Measurements from ENCODE around the gene FRMD3. TPM values are rescaled to one million over a fixed set of nuclear protein-coding genes. Genes with fewer than 3 reads are reported as not detected.

The FRMD3 gene
- total and polyA plus RNA-seq, 2 donors (not counting 1 experiment from before 2014, with no cell fraction given), result 0.19 to 0.66 TPM

- Histone ChIP-seq H3K27ac (ENCODE audit: insufficient read depth, low read length) (no peak overlapping the region), H3K4me3 (replicated peaks in 1 of 4; ENCODE audit: control extremely low read depth in 1 of 4, insufficient read depth in 1 of 4, low read depth in 3 of 4, low read length in 4 of 4) (no peak overlapping the region), H3K36me3 (ENCODE audit: control insufficient read depth, insufficient read depth, low read length) (no peaks in the 10 kb centered on the region), H3K9ac (ENCODE audit: insufficient read depth, low read length) (no peak overlapping the region), H3K4me1 (ENCODE audit: control insufficient read depth, extremely low read depth, insufficient read depth, low read length) (no peaks in the 10 kb centered on the region), H3K27me3 (ENCODE audit: control insufficient read depth, insufficient read depth, low read length) (no peaks in the 10 kb centered on the region), H2AFZ (ENCODE audit: low read length) (no peak overlapping the region), H3K9me3 (ENCODE audit: control insufficient read depth, insufficient read depth, low read depth, low read length) (no peaks in the 10 kb centered on the region), H3K4me2 (ENCODE audit: extremely low read depth, insufficient read depth, low read length) (no peak overlapping the region), H4K20me1 (ENCODE audit: control insufficient read depth, extremely low read depth, insufficient read depth, low read length) (no peaks in the 10 kb centered on the region), H3K79me2 (ENCODE audit: control insufficient read depth, insufficient read depth, low read length) (no peaks in the 10 kb centered on the region)
- DNase-seq (ENCODE audit: low read depth in 2 of 2), result peak in 1 of 2 donors; percentile 67
- no peak for TF ChIP-seq EZH2 (IDR thresholded peaks at IDR 0.05; ENCODE audit: low read length, missing control alignments)
Measured at GRCh38 chr9:83432104-83432627, 106.0 kb downstream of the FRMD3 start.

- no peaks in the 10 kb centered on the region for H4K20me1 ChIP-seq (ENCODE audit: control insufficient read depth, extremely low read depth, insufficient read depth, low read length)
- no peaks in the 10 kb centered on the region for H3K36me3 ChIP-seq (ENCODE audit: control insufficient read depth, insufficient read depth, low read length)
- DNase-seq (ENCODE audit: low read depth in 2 of 2), result no peak
- H3K27me3 ChIP-seq (ENCODE audit: control insufficient read depth, insufficient read depth, low read length), result no peaks in the 10 kb centered on the region
- no peaks in the 10 kb centered on the region for H3K9me3 ChIP-seq (ENCODE audit: control insufficient read depth, insufficient read depth, low read depth, low read length)
- no peak overlapping the region for H3K9ac ChIP-seq (ENCODE audit: insufficient read depth, low read length)
- H3K27ac ChIP-seq (ENCODE audit: insufficient read depth, low read length), result no peak overlapping the region
- H3K4me2 ChIP-seq (ENCODE audit: extremely low read depth, insufficient read depth, low read length), result no peak overlapping the region
- H2AFZ ChIP-seq (ENCODE audit: low read length), result no peak overlapping the region
- TF ChIP-seq EZH2 (IDR thresholded peaks at IDR 0.05; ENCODE audit: low read length, missing control alignments) (no peak), CTCF (conservative IDR thresholded peaks at IDR 0.05 in 1 of 2, IDR thresholded peaks at IDR 0.05 in 1 of 2; ENCODE audit: low read depth in 1 of 2, low read length in 2 of 2) (no peak)
- H3K4me3 ChIP-seq (replicated peaks in 1 of 4; ENCODE audit: control extremely low read depth in 1 of 4, insufficient read depth in 1 of 4, low read depth in 3 of 4, low read length in 4 of 4), result no peak overlapping the region
- no peaks in the 10 kb centered on the region for H3K4me1 ChIP-seq (ENCODE audit: control insufficient read depth, extremely low read depth, insufficient read depth, low read length)
- H3K79me2 ChIP-seq (ENCODE audit: control insufficient read depth, insufficient read depth, low read length), result no peaks in the 10 kb centered on the region
Measured at GRCh38 chr9:83431101-83432060, 106.8 kb downstream of the FRMD3 start.

GRCh38 chr9:83430681-83431080, 107.5 kb downstream of the FRMD3 start:
- H2AFZ ChIP-seq (ENCODE audit: low read length), result no peak overlapping the region
- H3K9me3 ChIP-seq (ENCODE audit: control insufficient read depth, insufficient read depth, low read depth, low read length), result no peaks in the 10 kb centered on the region
- no peaks in the 10 kb centered on the region for H3K4me1 ChIP-seq (ENCODE audit: control insufficient read depth, extremely low read depth, insufficient read depth, low read length)
- TF ChIP-seq EZH2 (IDR thresholded peaks at IDR 0.05; ENCODE audit: low read length, missing control alignments) (no peak), CTCF (conservative IDR thresholded peaks at IDR 0.05 in 1 of 2, IDR thresholded peaks at IDR 0.05 in 1 of 2; ENCODE audit: low read depth in 1 of 2, low read length in 2 of 2) (no peak)
- no peaks in the 10 kb centered on the region for H4K20me1 ChIP-seq (ENCODE audit: control insufficient read depth, extremely low read depth, insufficient read depth, low read length)
- H3K79me2 ChIP-seq (ENCODE audit: control insufficient read depth, insufficient read depth, low read length), result no peaks in the 10 kb centered on the region
- no peak overlapping the region for H3K9ac ChIP-seq (ENCODE audit: insufficient read depth, low read length)
- H3K27ac ChIP-seq (ENCODE audit: insufficient read depth, low read length), result no peak overlapping the region
- H3K4me2 ChIP-seq (ENCODE audit: extremely low read depth, insufficient read depth, low read length), result no peak overlapping the region
- H3K27me3 ChIP-seq (ENCODE audit: control insufficient read depth, insufficient read depth, low read length), result no peaks in the 10 kb centered on the region
- DNase-seq (ENCODE audit: low read depth in 2 of 2), result no peak
- H3K36me3 ChIP-seq (ENCODE audit: control insufficient read depth, insufficient read depth, low read length), result no peaks in the 10 kb centered on the region
- no peak overlapping the region for H3K4me3 ChIP-seq (replicated peaks in 1 of 4; ENCODE audit: control extremely low read depth in 1 of 4, insufficient read depth in 1 of 4, low read depth in 3 of 4, low read length in 4 of 4)

Data from fibroblast of lung (primary cell).